Caco-2 (cell line): Measurements from ENCODE around the gene C16orf90. TPM values are rescaled to one million over a fixed set of nuclear protein-coding genes. Genes with fewer than 3 reads are reported as not detected.
A peak's percentile ranks its signal among the peaks of the same experiment; 100 is the strongest.

Experiments
- BruUV-seq: library from RNA; stranded (reverse); fragments of 400-500 nt; replicated peaks from 2 replicates; lab custom pipeline; 2021; lab: Mats Ljungman, UMichigan
- CTCF ChIA-PET: fragments of 300-600 bp; sonication (Branson Sonifier 250); formaldehyde crosslinking; loops from one replicate; lab custom pipeline; 2022; ENCODE audit warnings: antibody characterized with exemption; lab: Charles Lee
- POLR2A ChIA-PET: fragments of 300-600 bp; sonication (Branson Sonifier 250); formaldehyde crosslinking; loops from one replicate; lab custom pipeline; 2022; ENCODE audit warnings: antibody characterized with exemption; lab: Charles Lee
- DNase-seq, 2 experiments: peaks; one replicate each; pipeline versions ENCODE4 v3.0.0 to v3.0.0-alpha.2; 2020 to 2022
- H3K27me3 ChIP-seq: replicated peaks from 2 replicates; pipeline ENCODE4 v1.6.0; 2011; ENCODE audit warnings: low read length; ENCODE audit not compliant: control insufficient read depth, insufficient read depth
- H3K36me3 ChIP-seq: 2 replicates; pipeline ENCODE4 v1.5.1; 2011; ENCODE audit warnings: low read length; ENCODE audit not compliant: control insufficient read depth, insufficient read depth
- H3K4me1 ChIP-seq: fragments of 250-450 bp; sonication (Bioruptor Pico); 2 replicates; pipeline ENCODE4 v1.5.1; 2020; ENCODE audit warnings: mild to moderate bottlenecking
- H3K4me3 ChIP-seq: 2 replicates; pipeline ENCODE4 v1.5.1; 2011; ENCODE audit warnings: low read depth, mild to moderate bottlenecking, control low read depth, low read length
- H3K9me3 ChIP-seq: fragments of 250-450 bp; sonication (Bioruptor Pico); 2 replicates; pipeline ENCODE4 v1.5.1; 2020; ENCODE audit warnings: mild to moderate bottlenecking, moderate library complexity
- H3K27ac Mint-ChIP-seq: one replicate; pipeline ENCODE4 v1.8.0; 2022; ENCODE audit warnings: mixed read lengths; ENCODE audit not compliant: unreplicated experiment
- H3K27me3 Mint-ChIP-seq: one replicate; pipeline ENCODE4 v1.8.0; 2022; ENCODE audit warnings: mixed read lengths; ENCODE audit not compliant: insufficient read depth, unreplicated experiment
- H3K36me3 Mint-ChIP-seq: one replicate; pipeline ENCODE4 v1.8.0; 2022; ENCODE audit warnings: mild to moderate bottlenecking, mixed read lengths; ENCODE audit not compliant: insufficient read depth, unreplicated experiment
- H3K4me1 Mint-ChIP-seq: one replicate; pipeline ENCODE4 v1.8.0; 2022; ENCODE audit warnings: low read depth, mixed read lengths; ENCODE audit not compliant: unreplicated experiment
- H3K4me3 Mint-ChIP-seq: one replicate; pipeline ENCODE4 v1.8.0; 2022; ENCODE audit warnings: mild to moderate bottlenecking, moderate library complexity, mixed read lengths; ENCODE audit not compliant: unreplicated experiment
- H3K9me3 Mint-ChIP-seq: one replicate; pipeline ENCODE4 v1.8.0; 2022; ENCODE audit warnings: mixed read lengths; ENCODE audit not compliant: unreplicated experiment
- intact Hi-C: fragments of 100-400 bp; cut with micrococcal nuclease; formaldehyde crosslinking; loops from one replicate; pipeline ENCODE4 v1.10.0; 2022; ENCODE audit not compliant: unreplicated experiment
- total RNA-seq: library from RNA; stranded (reverse); gene quantifications from 2 replicates; pipeline ENCODE4 v1.2.3, GENCODE V29; 2022
- TF ChIP-seq, protein P1 (sequence below), 2 experiments: fragments of 200-600 bp in 1 of 2; IDR thresholded peaks; 1 replicate in 1 of 2; 2 replicates in 1 of 2; pipeline versions ENCODE4 v1.5.1 to v1.8.0; 2011 to 2022; ENCODE audit warnings: antibody characterized with exemption in 1 of 2, control low read depth in 1 of 2, inconsistent platforms in 1 of 2, low read depth in 1 of 2, low read length in 1 of 2, mild to moderate bottlenecking in 1 of 2, moderate library complexity in 1 of 2; ENCODE audit not compliant: insufficient read depth in 1 of 2, severe bottlenecking in 1 of 2, unreplicated experiment in 1 of 2

Gene C16orf90
- total RNA-seq, 1 experiment from 2014 or later = not detected

DNA sequence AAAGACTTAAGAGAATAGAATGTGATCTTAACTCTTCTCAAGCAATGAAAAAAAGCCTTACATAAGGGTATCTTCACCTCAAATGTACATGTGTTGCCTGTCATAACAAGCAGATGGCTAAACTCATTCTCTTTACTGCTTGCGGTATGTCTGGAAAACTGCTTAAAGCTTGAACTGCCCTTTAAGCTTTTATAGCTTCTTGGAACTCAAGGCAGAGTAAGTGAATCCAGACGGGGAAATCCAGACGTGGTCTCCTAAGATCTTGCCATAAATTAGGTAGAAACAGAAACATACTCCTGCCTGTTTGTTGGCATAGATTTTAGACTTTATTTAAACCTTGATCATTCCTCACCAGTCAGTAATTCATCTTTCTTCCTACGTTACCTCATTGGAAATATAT is 25.1 kb upstream of the C16orf90 start:
- intact Hi-C loops = no loop called here
- no peak for DNase-seq
- H3K27ac Mint-ChIP-seq = no peak overlapping the region
- ChIA-PET POLR2A (no interaction called here), CTCF (no interaction called here)
- Histone ChIP-seq H3K4me1 (no peaks in the 10 kb centered on the region), H3K36me3 (no peaks in the 10 kb centered on the region), H3K9me3 (no peaks in the 10 kb centered on the region), H3K27me3 (no peaks in the 10 kb centered on the region; the same call in 1 of the 2 replicates), H3K4me3 (no peak overlapping the region)
- no peaks in the 10 kb centered on the region for H3K4me1 Mint-ChIP-seq
- TF ChIP-seq, protein P1, sequence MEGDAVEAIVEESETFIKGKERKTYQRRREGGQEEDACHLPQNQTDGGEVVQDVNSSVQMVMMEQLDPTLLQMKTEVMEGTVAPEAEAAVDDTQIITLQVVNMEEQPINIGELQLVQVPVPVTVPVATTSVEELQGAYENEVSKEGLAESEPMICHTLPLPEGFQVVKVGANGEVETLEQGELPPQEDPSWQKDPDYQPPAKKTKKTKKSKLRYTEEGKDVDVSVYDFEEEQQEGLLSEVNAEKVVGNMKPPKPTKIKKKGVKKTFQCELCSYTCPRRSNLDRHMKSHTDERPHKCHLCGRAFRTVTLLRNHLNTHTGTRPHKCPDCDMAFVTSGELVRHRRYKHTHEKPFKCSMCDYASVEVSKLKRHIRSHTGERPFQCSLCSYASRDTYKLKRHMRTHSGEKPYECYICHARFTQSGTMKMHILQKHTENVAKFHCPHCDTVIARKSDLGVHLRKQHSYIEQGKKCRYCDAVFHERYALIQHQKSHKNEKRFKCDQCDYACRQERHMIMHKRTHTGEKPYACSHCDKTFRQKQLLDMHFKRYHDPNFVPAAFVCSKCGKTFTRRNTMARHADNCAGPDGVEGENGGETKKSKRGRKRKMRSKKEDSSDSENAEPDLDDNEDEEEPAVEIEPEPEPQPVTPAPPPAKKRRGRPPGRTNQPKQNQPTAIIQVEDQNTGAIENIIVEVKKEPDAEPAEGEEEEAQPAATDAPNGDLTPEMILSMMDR (IDR thresholded peaks at IDR 0.05; ENCODE audit: insufficient read depth in 1 of 2, low read depth in 1 of 2, low read length in 1 of 2, severe bottlenecking in 1 of 2, unreplicated experiment in 1 of 2) = no peak
- no peaks in the 10 kb centered on the region for H3K27me3 Mint-ChIP-seq
- H3K36me3 Mint-ChIP-seq = peaks cover 13% of the 10 kb centered on the region
- H3K9me3 Mint-ChIP-seq = no peaks in the 10 kb centered on the region
- no TSS peak for BruUV-seq
- H3K4me3 Mint-ChIP-seq = no peak overlapping the region

DNA sequence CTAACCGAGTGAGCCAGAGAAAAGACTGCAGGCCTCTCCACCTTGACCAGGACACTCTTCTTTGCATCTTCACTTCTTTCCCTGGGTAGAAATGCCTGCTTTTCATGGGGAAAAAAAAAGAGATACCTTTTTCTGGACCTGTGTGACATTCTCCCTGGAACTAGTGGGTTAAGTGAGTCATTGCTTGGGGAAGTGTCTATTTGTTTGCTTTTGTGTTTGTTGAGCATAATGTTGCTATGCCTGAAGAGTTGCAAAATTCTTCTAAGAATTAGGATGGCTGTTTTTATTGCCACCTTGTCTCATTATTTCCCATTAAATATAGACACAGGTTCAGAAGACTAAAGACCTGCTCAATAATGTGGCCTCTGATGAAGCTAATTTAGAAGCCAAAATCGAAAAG is 24.3 kb upstream of the C16orf90 start:
- BruUV-seq = no TSS peak
- H3K9me3 Mint-ChIP-seq = no peaks in the 10 kb centered on the region
- ChIA-PET CTCF (no interaction called here), POLR2A (no interaction called here)
- H3K4me3 Mint-ChIP-seq = no peak overlapping the region
- peaks cover 2% of the 10 kb centered on the region; the same call in 1 of the 2 replicates for H3K36me3 ChIP-seq
- no peak overlapping the region for H3K4me3 ChIP-seq
- H3K4me1 ChIP-seq = no peaks in the 10 kb centered on the region
- H3K27me3 ChIP-seq = no peaks in the 10 kb centered on the region; the same call in 1 of the 2 replicates
- H3K36me3 Mint-ChIP-seq = peaks cover 13% of the 10 kb centered on the region
- no peaks in the 10 kb centered on the region for H3K4me1 Mint-ChIP-seq
- DNase-seq = no peak
- no peaks in the 10 kb centered on the region for H3K27me3 Mint-ChIP-seq
- intact Hi-C loops = no loop called here
- H3K9me3 ChIP-seq = no peaks in the 10 kb centered on the region
- H3K27ac Mint-ChIP-seq = no peak overlapping the region
- TF ChIP-seq, protein P1 (IDR thresholded peaks at IDR 0.05; ENCODE audit: insufficient read depth in 1 of 2, low read depth in 1 of 2, low read length in 1 of 2, severe bottlenecking in 1 of 2, unreplicated experiment in 1 of 2) = no peak

DNA sequence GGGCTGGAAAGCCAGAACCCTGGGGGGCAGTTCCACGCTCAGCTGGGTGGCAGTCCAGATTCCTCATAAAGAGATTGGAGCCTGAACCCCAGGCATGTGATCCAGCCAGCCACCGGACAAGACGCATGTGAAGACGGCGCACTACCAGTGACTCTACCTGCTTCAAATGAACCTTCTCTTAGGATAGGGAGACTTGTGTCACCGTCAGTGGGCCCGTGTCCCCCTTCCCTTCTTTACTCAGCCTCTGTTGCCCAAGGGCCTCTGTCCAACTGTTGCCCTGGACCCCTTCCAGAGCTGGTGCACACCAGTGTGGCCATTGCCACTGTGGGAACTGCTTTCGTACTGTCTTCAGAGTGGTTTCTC is 23.7 kb upstream of the C16orf90 start:
- TF ChIP-seq, protein P1 (IDR thresholded peaks at IDR 0.05; ENCODE audit: insufficient read depth in 1 of 2, low read depth in 1 of 2, low read length in 1 of 2, severe bottlenecking in 1 of 2, unreplicated experiment in 1 of 2) = no peak
- ChIA-PET CTCF (no interaction called here), POLR2A (no interaction called here)
- Histone ChIP-seq H3K4me3 (no peak overlapping the region), H3K4me1 (no peaks in the 10 kb centered on the region), H3K36me3 (peaks cover 2% of the 10 kb centered on the region; the same call in 1 of the 2 replicates), H3K9me3 (no peaks in the 10 kb centered on the region), H3K27me3 (no peaks in the 10 kb centered on the region; the same call in 1 of the 2 replicates)
- Mint-ChIP-seq H3K4me1 (no peaks in the 10 kb centered on the region), H3K27me3 (no peaks in the 10 kb centered on the region), H3K9me3 (no peaks in the 10 kb centered on the region), H3K36me3 (peaks cover 13% of the 10 kb centered on the region), H3K27ac (peak overlapping the region; percentile 39), H3K4me3 (no peak overlapping the region)
- no TSS peak for BruUV-seq
- intact Hi-C loops = no loop called here
- no peak for DNase-seq
